Measurements from ENCODE around the gene SCP2. TPM values are rescaled to one million over a fixed set of nuclear protein-coding genes. Genes with fewer than 3 reads are reported as not detected.
A peak's percentile ranks its signal among the peaks of the same experiment; 100 is the strongest.

The SCP2 gene
- total and polyA plus RNA-seq, 7 donors: 49.3 to 96.9 (median 88.3) TPM

DNA sequence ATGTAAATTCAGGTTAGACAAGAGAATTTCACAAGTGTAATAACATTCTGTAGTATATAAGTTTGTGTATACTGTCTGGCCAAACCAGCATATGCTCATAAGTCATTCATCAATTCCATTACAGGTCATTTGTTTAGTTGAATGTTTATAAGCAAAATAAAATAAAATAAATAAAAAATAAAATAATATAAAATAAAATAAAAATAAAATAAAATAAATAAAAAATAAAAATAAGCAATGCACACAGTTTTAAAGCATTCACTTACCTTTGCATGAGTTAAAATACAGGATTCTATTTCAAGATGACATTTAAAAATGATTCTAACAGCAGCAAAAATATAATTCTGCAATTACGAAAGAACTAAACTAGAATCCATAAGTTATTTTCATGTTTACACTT lies 144.8 kb downstream of the SCP2 start:
- Histone ChIP-seq H3K36me3 (ENCODE audit: insufficient read depth in 1 of 2, low read depth in 1 of 2) (no peaks in the 10 kb centered on the region), H3K4me1 (no peaks in the 10 kb centered on the region), H3K27me3 (ENCODE audit: insufficient read depth in 3 of 3, low read length in 2 of 3) (no peaks in the 10 kb centered on the region), H3K27ac (no peak overlapping the region), H3K9me3 (no peaks in the 10 kb centered on the region), H3K4me3 (no peak overlapping the region)
- ATAC-seq: no peak
- WGBS, 3 donors: 96 to 100% (median 96%) methylated on average over 1 of the region's 1 CpG
- intact Hi-C loops (cut with DNase I): no loop called here
- DNase-seq: no peak
- TF ChIP-seq, protein P1, sequence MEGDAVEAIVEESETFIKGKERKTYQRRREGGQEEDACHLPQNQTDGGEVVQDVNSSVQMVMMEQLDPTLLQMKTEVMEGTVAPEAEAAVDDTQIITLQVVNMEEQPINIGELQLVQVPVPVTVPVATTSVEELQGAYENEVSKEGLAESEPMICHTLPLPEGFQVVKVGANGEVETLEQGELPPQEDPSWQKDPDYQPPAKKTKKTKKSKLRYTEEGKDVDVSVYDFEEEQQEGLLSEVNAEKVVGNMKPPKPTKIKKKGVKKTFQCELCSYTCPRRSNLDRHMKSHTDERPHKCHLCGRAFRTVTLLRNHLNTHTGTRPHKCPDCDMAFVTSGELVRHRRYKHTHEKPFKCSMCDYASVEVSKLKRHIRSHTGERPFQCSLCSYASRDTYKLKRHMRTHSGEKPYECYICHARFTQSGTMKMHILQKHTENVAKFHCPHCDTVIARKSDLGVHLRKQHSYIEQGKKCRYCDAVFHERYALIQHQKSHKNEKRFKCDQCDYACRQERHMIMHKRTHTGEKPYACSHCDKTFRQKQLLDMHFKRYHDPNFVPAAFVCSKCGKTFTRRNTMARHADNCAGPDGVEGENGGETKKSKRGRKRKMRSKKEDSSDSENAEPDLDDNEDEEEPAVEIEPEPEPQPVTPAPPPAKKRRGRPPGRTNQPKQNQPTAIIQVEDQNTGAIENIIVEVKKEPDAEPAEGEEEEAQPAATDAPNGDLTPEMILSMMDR (IDR thresholded peaks at IDR 0.05): no peak

DNA sequence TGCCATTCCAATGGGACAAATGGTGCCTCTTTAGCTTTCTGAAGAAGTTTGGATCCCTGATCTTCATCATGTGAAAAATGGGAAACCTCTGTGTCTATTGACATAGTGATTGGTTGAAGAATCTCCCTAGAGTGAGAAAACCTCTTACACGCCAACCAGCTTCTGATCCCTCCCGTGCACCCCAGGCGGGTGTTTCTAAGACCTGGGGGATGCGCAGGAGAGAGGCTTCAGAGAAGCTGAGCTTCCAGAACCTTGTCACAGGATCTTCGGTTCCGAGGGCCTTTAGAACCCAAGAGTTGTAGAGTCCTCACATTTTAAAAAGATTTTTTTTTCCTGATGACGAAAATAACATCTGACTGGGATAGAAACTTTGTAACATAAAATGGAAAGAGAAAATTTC lies 146.2 kb downstream of the SCP2 start:
- intact Hi-C loops (cut with DNase I): no loop called here
- TF ChIP-seq, protein P1 (IDR thresholded peaks at IDR 0.05): no peak
- no peak overlapping the region for H3K27ac ChIP-seq
- WGBS, 3 donors: 91 to 94% (median 93%) methylated on average over 7 of the region's 7 CpGs
- no peak overlapping the region for H3K4me3 ChIP-seq
- H3K4me1 ChIP-seq: no peaks in the 10 kb centered on the region
- H3K9me3 ChIP-seq: no peaks in the 10 kb centered on the region
- no peak for DNase-seq
- no peaks in the 10 kb centered on the region for H3K27me3 ChIP-seq (ENCODE audit: insufficient read depth in 3 of 3, low read length in 2 of 3)
- no peaks in the 10 kb centered on the region for H3K36me3 ChIP-seq (ENCODE audit: insufficient read depth in 1 of 2, low read depth in 1 of 2)
- ATAC-seq: no peak

DNA sequence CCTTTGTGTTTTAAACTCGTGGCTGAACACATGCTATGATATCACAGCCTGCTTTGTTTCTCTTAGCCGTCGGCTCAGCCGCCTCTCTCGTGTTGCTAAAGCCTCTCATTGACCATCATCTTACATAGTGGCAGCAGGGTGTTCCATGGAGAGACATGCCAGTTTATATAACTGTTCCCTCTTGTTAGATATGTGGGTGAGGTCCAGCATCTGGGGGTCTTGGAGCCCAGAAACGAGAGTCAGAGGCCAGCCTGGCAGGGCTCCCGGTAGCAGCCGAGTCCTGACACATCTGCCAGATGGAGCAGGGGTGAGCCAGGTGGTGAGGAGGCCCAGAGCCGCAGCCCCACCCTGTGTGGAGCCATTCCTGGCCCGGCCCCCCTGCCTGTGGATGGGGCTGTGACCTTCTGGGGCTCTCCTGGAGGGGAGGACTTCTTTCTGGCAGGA lies 146.8 kb downstream of the SCP2 start:
- TF ChIP-seq, protein P1 (IDR thresholded peaks at IDR 0.05): no peak
- Histone ChIP-seq H3K27ac (no peak overlapping the region), H3K36me3 (ENCODE audit: insufficient read depth in 1 of 2, low read depth in 1 of 2) (no peaks in the 10 kb centered on the region), H3K27me3 (ENCODE audit: insufficient read depth in 3 of 3, low read length in 2 of 3) (no peaks in the 10 kb centered on the region), H3K9me3 (no peaks in the 10 kb centered on the region), H3K4me1 (no peaks in the 10 kb centered on the region), H3K4me3 (no peak overlapping the region)
- peak; percentile 59 to 76 for DNase-seq
- ATAC-seq: peak in 3 of 4 donors; percentile 30 to 54 (median 35)
- intact Hi-C loops (cut with DNase I): no loop called here
- 26 to 42% (median 29%) methylated on average over 9 to 10 of the region's 10 CpGs for WGBS, 3 donors

DNA sequence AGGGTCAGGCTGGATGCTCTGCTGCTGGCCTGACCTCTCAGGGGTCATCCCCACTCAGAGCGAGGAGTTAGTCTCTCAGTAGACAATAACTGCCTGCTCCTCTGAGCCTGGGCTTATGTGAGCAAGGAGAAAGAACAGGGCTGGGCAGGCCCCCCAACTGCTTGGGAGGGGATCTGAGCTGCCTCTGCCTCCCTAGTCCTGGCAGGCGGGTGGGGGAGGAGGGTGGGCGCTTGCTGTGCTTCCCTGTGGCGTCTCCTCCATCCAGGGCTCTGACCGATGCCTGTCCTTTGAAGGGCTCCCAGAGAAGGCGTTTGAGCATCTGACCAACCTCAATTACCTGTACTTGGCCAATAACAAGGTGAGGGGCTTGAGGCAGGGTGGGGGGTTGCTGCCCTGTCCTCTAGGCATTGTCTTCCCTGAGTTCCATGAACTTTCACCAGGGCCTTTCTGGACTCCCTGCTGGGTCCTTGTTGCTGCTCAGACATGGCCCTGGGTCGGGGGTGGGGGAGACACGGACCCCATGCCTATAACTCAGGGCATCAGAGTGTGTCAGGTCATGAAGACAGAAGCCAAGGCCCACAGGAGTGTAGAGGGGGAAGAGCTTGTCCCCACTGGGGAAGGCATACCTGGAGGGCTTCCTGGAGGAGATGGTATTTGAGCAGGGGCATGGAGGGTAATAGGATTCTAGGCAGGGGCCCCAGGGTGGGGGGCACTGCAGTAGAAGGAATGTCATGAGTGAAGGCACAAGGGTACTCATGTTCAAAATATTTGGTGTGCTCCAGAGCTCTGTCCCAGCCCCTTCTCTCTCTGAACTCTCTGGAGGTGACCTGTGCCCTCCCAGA lies 147.5 kb downstream of the SCP2 start:
- ATAC-seq (no peak), DNase-seq (peak; percentile 4 to 27)
- Histone ChIP-seq H3K27ac (no peak overlapping the region), H3K4me1 (no peaks in the 10 kb centered on the region), H3K36me3 (ENCODE audit: insufficient read depth in 1 of 2, low read depth in 1 of 2) (no peaks in the 10 kb centered on the region), H3K9me3 (no peaks in the 10 kb centered on the region), H3K4me3 (no peak overlapping the region), H3K27me3 (ENCODE audit: insufficient read depth in 3 of 3, low read length in 2 of 3) (no peaks in the 10 kb centered on the region)
- TF ChIP-seq, protein P1 (IDR thresholded peaks at IDR 0.05): no peak
- intact Hi-C loops (cut with DNase I): no loop called here
- WGBS, 3 donors: 87 to 91% (median 89%) methylated on average over 7 to 8 of the region's 8 CpGs
